ENCODE data around the gene TICAM2.

- TF ChIP-seq, protein P1, sequence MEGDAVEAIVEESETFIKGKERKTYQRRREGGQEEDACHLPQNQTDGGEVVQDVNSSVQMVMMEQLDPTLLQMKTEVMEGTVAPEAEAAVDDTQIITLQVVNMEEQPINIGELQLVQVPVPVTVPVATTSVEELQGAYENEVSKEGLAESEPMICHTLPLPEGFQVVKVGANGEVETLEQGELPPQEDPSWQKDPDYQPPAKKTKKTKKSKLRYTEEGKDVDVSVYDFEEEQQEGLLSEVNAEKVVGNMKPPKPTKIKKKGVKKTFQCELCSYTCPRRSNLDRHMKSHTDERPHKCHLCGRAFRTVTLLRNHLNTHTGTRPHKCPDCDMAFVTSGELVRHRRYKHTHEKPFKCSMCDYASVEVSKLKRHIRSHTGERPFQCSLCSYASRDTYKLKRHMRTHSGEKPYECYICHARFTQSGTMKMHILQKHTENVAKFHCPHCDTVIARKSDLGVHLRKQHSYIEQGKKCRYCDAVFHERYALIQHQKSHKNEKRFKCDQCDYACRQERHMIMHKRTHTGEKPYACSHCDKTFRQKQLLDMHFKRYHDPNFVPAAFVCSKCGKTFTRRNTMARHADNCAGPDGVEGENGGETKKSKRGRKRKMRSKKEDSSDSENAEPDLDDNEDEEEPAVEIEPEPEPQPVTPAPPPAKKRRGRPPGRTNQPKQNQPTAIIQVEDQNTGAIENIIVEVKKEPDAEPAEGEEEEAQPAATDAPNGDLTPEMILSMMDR (IDR thresholded peaks at IDR 0.05) = no peak
- TF ChIP-seq POLR2AphosphoS5 (IDR thresholded peaks at IDR 0.05) = no peak
These were observed 39.7 kb upstream of the TICAM2 start for GRCh38 chr5:115641948-115642347.
